Measurements from ENCODE around the gene ALKBH4.
A peak's percentile ranks its signal among the peaks of the same experiment; 100 is the strongest.
"Not testable (repeated sequence)": the region's sequence is repeated elsewhere in the genome, so short reads cannot be mapped to it uniquely, and the experiment has no call there.

Gene ALKBH4, protein sequence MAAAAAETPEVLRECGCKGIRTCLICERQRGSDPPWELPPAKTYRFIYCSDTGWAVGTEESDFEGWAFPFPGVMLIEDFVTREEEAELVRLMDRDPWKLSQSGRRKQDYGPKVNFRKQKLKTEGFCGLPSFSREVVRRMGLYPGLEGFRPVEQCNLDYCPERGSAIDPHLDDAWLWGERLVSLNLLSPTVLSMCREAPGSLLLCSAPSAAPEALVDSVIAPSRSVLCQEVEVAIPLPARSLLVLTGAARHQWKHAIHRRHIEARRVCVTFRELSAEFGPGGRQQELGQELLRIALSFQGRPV

DNA sequence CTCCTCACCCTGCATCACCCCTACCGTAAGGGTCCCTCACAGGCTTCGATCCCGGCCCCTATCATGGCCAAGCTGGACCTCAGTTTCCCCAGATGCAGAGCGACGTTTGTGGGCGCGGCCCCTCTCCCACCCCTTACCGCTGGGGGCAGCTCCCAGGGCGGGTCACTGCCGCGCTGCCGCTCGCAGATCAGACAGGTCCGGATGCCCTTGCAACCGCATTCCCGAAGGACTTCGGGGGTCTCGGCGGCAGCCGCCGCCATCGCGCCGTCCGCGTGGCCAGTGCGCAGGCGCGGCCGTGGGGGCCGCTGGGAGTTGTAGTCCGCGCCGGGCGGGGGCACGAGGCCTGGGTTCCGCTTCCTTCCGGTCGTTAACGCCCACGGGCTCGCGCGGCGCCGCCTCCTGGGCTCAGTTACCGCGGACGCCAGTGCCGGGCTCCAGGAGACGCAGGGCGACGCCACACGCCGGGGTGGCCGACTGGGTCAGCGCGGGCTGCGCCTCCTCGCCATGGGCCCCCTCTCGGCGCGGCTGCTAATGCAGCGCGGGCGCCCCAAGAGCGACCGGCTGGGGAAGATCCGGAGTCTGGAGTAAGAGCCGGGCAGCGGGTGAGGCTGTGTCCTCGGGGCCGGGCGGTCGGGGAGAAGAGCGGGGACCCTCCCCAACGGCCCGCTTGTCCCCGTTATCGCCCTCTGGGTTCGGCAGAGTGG is at the start of gene ALKBH4, which contains the start of gene LRWD1:
ALKBH4 (minus strand) TSS at position 287 of the 704 bp plus-strand sequence; CDS start at position 260, 27 bp downstream.
LRWD1 (plus strand) TSS at position 408 of the 704 bp plus-strand sequence; CDS start at position 505, 97 bp downstream.
- peak; percentile 83 for DNase-seq

DNA sequence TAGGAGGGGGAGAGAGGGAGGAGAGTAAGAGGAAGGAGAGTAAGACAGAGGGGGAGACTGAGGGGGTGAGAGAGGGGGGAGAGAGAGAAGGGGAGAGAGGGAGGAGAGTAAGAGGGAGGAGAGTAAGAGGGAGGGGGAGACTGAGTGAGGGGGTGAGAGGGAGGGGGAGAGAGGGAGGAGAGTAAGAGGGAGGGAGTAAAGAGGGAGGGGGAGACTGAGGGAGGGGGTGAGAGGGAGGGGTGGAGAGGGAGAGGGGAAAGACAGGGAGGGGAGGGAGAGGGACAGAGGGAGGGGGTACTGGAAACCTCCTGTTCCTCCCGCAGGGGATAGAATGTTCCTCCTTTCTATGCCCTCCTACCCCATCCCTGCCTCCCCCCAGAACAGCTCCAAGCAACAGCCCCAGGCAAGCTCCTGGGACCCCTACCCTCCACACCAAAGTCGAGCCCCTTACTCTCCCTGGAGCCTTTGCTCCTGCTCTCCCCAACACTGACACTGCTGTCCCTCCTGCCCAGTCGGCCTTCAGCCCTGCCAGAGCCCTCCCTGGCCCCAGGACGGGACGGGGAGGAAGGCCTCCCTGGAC is 48.1 kb upstream of the ALKBH4 start:
- DNase-seq, result not testable (repeated sequence)

DNA sequence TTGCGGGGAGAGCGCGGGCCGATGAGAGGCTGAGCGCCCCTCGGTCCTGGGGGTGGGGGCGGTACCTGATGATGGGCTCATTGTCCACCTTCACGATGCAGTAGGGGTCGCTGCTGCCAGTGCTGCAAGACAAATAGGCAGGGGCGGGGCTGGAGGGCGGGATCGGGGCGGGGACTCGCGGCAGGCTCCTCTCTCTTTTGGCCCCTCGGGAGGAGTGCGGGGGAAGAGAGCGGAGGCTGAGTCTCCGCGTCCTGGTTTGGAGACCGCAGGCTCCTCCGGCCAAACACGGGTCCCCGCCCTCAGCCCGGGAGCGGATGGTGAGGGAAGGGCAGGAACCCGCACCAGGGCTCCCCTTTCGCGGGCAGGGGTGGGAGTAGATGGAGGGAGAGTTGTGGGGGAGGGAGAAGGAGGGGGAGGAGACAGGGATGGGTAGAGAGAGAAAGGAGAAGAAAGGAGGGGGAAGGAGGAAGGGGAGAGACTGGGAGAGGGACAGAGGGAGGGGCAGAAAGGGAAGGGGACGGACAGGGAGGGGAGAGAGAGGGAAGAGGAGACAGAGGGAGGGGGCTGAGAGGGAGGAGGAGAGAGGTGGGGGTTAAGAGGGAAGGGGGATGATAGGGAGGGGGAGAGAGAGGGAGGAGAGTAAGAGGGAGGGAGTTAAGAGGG is 47.3 kb upstream of the ALKBH4 start:
- not testable (repeated sequence) for DNase-seq

DNA sequence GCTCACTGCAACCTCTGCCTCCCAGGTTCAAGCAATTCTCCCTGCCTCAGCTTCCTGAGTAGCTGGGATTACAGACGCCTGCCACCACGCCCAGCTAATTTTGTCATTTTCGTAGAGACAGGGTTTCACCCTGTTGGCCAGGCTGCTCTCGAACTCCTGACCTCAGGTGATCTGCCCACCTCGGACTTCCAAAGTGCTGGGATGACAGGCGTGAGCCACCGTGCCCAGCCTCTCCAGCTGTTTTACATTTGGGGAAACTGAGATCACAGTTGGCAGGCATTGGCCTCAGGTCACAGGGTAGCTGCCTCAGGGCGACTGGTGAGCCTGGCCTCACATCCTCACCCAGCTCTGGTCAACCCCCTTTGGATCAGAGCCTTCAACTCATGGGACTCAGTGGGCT is 45.9 kb upstream of the ALKBH4 start:
- DNase-seq, result not testable (repeated sequence)

DNA sequence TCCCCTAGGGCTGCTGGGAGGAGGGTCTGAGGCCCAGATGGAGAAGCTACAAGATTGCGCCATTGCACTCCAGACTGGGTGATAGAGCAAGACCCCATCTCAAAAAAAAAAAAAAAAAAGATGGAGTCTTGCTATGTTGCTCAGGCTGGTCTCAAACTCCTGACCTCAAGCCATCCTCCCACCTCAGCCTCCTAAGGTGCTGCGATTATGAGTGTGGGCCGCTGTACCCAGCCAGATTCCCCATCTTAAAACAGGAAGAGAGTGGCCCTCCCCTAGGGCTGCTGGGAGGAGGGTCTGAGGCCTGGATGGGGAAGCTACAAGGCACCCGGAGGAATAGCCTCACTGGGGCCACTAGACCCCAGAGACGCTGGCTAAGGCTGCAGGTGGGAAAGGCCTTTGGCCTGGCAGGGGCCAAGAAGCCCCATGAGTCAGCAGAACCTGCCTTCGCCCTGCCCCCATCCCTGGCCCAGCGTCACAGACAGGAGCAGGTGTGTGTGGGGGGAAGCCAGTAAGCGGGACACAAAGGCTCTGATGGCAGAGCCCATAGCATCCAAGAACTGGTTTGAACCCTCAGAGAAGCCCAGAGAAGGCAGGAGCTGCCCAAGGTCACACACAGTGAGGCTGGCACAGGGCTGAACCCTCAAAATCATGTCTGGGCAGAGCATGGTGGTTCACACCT is 42.9 kb upstream of the ALKBH4 start:
- DNase-seq, result not testable (repeated sequence)

DNA sequence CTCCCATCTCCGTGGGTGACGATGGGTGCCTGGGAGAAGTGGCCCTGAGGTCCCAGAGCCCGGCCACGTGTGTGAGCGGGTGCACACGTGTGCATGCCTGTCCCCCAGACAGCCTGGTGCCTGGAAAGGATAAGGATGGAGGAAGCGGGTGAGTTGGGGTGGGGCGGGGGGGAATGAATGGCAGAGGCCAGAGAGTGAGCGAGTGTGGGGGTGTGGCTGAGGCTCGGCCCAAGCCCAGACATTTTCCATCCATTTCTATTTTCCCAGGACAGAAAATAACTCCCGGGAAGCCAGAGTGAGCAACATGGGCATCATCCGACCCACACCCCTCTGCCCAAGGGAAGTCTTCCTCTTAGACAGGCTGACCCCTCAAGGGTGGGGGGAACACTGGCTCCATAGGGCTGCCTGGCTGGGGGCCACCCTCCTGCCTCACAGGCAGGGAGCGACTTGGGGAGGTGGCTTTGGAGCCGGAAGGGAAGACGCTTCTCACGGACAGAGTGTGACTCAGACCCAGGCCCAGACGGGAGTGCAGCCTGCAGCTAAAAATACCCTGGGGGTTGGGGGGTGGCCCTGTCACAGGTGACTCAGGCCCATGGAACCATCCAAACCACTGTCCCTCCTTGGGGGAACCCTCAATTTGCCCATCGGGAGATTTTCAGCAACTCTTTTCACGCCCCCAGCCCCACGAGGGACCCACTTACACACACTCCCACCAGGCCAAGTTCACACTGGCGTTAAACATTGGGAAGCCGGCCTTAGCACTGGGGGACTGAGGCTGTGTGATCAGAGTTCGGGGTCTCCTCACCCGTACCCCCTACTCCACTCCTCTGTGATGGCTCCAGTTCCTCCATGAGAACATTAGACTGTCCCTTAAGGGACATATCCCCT is 40.9 kb upstream of the ALKBH4 start:
- not testable (repeated sequence) for DNase-seq

DNA sequence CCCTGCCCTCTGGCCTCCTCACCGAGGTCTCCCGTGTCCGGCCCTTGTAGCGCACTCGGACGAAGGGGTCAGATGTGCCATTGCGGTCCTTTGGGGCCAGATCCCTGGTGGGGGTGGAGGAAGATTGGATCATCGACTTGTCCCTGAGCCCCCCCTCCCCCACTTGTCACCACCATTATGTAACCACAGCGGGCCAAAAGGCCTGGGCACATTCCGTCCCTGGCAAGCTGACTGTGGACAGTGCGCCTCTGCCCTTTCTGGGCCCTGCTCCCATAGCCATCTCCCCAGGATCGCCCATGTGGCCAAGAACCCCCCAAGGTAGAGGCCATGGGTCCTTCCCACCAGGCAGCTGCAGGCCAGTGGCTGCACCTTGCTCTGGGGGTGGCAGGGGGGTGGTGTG is 38.5 kb upstream of the ALKBH4 start:
- not testable (repeated sequence) for DNase-seq

DNA sequence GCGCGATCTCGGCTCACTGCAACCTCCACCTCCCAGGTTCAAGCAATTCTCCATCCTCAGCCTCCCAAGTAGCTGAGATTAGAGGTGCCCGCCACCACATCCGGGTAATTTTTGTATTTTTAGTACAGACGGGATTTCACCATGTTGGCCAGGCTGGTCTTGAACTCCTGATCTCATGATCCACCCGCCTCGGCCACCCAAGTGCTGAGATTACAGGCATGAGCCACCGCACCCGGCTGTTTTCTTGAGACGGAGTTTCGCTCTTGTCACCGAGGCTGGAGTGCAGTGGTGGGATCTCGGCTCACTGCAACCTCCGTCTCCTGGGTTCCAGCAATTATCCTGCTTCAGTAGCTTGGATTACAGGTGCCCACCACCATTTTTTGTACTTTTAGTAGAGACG is 33.7 kb upstream of the ALKBH4 start:
- not testable (repeated sequence) for DNase-seq

DNA sequence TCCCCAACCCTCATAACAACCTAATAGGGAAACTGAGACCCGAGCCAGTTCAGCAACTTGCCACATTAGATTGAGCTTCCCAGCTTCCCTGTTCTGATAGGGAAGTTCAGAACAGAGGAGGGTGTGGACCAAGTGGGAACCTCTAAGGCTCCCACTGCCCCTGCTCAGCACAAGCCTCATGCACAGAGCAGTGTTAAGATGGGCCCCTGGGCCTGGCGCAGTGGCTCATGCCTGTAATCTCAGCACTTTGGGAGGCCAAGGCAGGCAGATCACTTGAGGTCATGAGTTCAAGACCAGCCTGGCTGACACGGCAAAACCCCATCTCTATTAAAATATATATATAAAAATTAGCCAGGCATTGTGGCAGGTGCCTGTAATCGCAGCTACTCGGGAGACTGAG is 32.6 kb upstream of the ALKBH4 start:
- not testable (repeated sequence) for DNase-seq

DNA sequence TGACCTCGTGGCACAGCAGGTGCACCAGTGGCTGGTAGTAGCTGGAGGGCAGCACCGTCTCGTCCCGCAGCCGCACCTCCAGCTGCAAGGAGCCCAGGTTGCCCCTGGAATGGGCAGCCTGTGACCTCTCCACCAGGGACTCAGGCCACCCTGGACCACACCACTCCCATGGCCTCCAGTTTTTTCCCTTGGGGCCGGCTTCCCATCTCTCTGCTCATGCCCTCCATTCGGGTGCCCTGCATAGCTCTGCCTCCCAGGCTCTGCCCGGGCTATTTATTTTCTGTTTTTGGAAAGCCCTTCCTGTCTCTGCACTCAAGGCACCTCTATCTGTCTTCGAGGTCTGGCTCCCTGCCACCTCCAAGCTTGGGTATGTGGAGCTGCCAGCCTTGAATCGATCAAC is 32.2 kb upstream of the ALKBH4 start:
- DNase-seq, result not testable (repeated sequence)

DNA sequence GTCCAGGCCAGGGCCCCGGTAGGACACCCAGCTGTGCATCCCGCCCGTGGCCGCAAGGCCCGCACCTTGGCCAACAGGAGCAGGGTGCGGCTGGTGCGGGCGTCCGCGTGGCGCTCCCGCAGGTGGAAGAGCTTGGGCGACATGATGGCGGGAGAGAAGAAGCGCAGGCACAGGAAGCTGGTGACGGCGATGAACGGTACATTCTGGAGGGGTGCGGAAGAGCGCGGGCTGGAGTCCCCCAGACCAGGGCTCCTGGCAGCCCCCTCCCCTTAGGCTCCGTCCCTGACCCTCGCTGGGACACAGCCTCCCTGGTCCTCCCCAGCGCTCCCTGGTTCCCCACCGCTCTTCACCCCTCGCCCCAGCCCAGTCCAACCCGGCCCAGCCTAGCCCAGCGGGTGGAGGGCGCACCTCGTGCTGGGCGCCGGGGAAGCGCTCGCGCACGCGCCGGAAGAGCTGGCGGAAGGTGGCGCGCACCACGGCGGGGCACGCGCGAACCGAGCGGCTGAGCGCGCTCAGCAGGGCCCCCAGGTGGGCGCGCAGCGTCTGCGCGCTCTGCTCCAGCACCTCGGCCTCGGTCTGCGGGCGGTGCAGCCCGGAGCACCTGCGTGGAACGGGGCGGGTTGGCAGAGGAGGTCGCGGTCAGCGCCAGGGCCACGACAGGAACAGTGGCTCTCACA is 29.9 kb upstream of the ALKBH4 start:
- not testable (repeated sequence) for DNase-seq

DNA sequence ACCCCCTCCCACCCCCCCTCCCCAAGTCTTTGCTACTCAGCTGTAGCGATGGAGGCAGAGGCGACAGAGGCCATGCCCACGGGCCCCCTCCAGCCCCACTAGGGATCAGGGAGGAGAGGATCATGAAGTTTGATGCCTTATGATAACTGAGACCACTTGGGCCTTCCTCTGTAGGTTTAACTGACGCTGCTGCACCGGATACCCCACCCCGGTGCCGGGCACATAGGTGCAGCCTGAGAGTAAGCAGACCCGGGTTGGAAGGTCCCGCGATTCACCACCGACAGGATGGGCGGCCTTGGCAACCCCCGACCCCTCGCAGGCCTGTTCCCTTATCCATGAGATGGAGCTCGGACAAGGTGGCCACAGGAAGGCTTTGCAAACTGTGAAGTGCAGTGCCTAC is 29.4 kb upstream of the ALKBH4 start:
- not testable (repeated sequence) for DNase-seq

DNA sequence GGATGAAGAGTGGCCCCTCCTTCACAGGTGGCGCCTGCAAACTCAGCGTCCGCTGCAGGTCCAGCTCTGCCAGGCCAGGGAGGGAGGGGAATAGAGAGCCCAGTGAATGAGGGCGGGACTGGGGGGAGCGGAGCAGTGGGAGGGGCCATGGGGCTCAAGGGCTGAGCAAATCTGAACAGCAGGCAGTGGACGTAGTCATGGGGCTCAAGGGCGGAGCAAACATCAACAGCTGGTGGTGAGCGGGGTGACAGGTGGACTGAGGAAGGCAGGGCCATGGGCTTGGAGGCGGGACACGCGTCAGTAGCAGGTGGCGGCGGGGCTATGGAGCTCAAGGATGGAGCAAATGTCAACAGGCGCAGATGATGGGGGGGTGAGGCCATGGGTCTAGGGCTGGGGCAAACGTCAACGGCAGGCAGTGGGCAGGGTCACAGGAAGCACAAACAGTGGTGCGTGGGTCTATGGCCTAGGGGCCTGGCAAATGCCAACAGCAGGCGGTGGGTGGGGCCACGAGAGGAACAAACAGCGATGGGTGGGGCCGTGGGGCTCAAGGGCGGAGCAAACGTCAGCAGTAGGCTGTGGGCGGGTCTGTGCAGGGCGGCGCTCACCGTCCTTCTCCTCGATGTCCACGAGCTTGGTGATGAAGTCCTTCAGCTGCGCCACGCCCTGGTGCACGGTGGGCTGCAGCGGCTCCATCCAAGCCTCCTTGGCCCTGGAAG is 28.7 kb upstream of the ALKBH4 start:
- DNase-seq, result not testable (repeated sequence)

DNA sequence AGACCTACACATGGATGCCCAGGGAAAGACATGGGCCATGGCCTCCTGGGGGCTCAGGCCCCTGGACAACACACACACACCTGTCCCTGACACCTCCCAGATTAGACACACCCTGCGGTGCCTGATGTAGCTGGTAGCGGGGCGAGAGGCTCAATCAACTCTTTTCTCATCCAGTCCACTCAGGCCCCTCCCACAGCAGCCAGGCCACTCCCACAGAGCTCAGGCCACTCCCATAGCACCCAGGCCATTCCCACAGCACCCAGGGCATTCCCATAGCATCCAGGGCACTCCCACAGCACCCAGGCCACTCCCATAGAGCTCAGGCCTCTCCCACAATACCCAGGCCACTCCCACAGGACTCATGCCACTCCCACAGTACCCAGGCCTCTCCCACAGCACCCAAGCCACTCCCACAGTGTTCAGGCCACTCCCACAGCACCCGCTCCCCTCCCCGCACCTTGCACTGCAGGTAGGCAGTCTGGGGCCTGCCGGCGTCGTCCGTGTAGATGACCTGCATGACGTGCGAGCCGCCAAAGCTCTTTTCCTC is 25.9 kb upstream of the ALKBH4 start:
- DNase-seq, result not testable (repeated sequence)

DNA sequence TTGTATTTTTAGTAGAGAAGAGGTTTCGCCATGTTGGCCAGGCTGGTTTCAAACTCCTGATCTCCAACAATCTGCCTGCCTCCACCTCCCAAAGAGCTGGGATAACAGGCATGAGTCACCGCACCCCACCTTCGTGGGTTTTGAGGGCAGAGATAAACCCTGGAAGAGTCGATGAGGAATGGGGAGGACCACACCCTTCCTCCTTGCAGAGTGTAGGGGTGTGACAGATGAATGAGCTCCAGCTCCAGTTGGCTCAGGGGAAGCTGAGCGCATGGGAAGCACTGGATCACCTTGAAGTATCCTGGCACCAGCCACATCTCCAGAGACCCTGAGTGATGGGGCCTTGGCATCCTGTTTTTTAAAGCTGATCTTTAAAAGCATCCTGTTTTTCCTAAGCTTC is 19.7 kb upstream of the ALKBH4 start:
- not testable (repeated sequence) for DNase-seq

DNA sequence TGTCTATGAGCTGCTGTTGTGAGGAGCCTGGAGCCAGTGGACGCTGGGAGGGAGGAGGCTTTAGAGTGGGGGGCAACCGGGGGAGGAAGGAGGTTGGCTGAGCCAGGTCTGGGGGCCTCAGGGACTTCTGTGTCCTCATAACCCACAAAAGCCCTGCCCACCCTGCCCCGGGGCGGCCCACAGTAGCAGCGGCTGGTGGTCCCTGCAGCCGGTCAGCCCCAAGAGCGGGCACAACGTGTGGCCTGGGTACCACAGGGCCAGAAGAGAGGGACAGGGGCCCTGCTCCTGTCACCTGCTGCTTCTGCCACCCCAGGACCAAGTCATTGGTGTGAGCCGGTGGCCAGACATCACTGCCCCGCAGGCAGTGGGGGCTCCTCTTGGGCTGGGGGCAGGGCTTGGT is 17.3 kb upstream of the ALKBH4 start:
- not testable (repeated sequence) for DNase-seq

DNA sequence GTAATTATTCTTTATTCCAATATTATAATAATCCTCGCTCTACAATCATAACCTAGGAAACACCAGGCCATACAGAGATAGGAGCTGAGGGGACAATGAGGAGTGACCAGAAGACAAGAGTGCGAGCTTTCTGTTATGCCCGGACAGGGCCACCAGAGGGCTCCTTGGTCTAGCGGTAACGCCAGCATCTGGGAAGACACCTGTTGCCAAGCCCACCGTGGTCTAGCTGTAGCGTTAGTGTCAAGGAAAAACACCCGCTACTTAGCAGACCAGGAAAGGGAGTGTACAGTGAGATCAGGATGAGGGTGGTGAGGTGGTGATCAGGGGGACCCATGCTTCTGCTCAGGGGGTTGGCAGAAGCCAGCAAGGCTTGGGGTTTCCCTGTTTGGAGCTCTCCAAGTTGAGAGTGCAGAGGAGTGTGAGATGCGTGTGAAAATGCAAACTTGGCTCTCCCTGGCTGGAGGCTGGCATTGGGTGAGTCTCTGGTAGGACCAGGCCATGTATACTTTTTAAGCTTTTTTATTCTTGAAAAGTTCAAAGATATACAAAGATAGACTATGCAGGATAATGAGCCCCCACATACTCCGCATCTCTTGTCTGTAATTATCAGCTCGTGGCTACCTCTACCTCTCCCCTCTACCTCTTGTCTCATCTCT is 15.4 kb upstream of the ALKBH4 start:
- not testable (repeated sequence) for DNase-seq

DNA sequence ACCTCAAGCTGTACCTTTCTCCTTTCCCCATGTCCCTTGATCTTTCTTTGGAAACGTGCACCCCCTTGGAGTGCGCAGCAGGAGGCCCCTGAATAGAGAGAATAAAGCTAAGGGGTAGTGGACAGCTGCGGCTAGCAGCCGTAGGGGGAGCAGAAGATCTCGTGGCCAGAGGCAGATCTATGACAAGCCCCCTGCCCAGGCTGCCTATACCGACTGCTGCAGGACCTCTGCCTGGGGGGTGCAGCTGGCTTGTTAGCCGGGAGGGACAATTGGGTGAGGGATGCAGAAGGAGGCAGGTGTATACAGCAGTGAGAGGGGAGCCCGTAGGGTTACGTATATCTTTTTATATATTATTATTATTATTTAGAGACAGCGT is 14.5 kb upstream of the ALKBH4 start:
- DNase-seq, result not testable (repeated sequence)
